Neural cell (in vitro differentiated cells): ENCODE measurements around the gene KCNJ10. TPM values are rescaled to one million over a fixed set of nuclear protein-coding genes. Genes with fewer than 3 reads are reported as not detected.

ENCODE experiments used
- H2AFZ ChIP-seq: fragments of 200-600, 300-800 bp; sonication (generic), shearing (Covaris generic); 2 replicates; pipeline ENCODE4 v1.6.0; 2014; ENCODE audit warnings: low read depth, mild to moderate bottlenecking, antibody characterized with exemption, low read length, moderate library complexity
- H3F3A ChIP-seq: fragments of 200-600 bp; shearing (Covaris generic); 2 replicates; pipeline ENCODE4 v1.6.1; 2016; ENCODE audit warnings: mild to moderate bottlenecking, moderate library complexity, mixed read lengths, antibody characterized with exemption, low read length; ENCODE audit not compliant: insufficient read depth, poor library complexity, severe bottlenecking
- H3K27ac ChIP-seq: fragments of 200-600, 300-800 bp; sonication (generic), shearing (Covaris generic); 2 replicates; pipeline ENCODE4 v1.5.1; 2014; ENCODE audit warnings: mild to moderate bottlenecking, low read length, moderate library complexity
- H3K27me3 ChIP-seq: fragments of 300-800, 200-600 bp; sonication (generic), shearing (Covaris generic); 2 replicates; pipeline ENCODE4 v1.6.0; 2014; ENCODE audit warnings: mild to moderate bottlenecking, low read depth, low read length, moderate library complexity; ENCODE audit not compliant: insufficient read depth
- H3K36me3 ChIP-seq: fragments of 300-800, 200-600 bp; sonication (generic), shearing (Covaris generic); 2 replicates; pipeline ENCODE4 v1.5.1; 2014; ENCODE audit warnings: mild to moderate bottlenecking, antibody characterized with exemption, low read length, moderate library complexity; ENCODE audit not compliant: insufficient read depth
- H3K4me2 ChIP-seq: fragments of 300-800, 200-600 bp; sonication (generic), shearing (Covaris generic); 2 replicates; pipeline ENCODE4 v1.6.0; 2014; ENCODE audit warnings: mild to moderate bottlenecking, low read length
- H3K4me3 ChIP-seq: fragments of 300-800, 200-600 bp; sonication (generic), shearing (Covaris generic); 2 replicates; pipeline ENCODE4 v1.5.1; 2014; ENCODE audit warnings: mild to moderate bottlenecking, low read length, moderate library complexity
- H3K79me2 ChIP-seq: fragments of 200-600 bp; shearing (Covaris generic); replicated peaks from 2 replicates; pipeline ENCODE4 v1.6.0; 2014; ENCODE audit warnings: mild to moderate bottlenecking, low read length, moderate library complexity; ENCODE audit not compliant: insufficient read depth
- H3K9ac ChIP-seq: fragments of 300-800, 200-600 bp; sonication (generic), shearing (Covaris generic); 2 replicates; pipeline ENCODE4 v1.6.1; 2016; ENCODE audit warnings: mild to moderate bottlenecking, low read length, mixed read lengths
- H3K9me2 ChIP-seq: fragments of 200-600 bp; shearing (Covaris generic); 2 replicates; pipeline ENCODE4 v1.6.1; 2016; ENCODE audit warnings: mild to moderate bottlenecking, low read length, mixed read lengths; ENCODE audit not compliant: insufficient read depth
- H3K9me3 ChIP-seq: fragments of 200-600, 300-800 bp; sonication (generic), shearing (Covaris generic); 2 replicates; pipeline ENCODE4 v1.6.1; 2016; ENCODE audit warnings: mild to moderate bottlenecking, mixed run types, low read length, moderate library complexity, mixed read lengths
- H4K20me1 ChIP-seq: fragments of 200-600 bp; shearing (Covaris generic); 2 replicates; pipeline ENCODE4 v1.6.1; 2016; ENCODE audit warnings: mild to moderate bottlenecking, mixed run types; ENCODE audit not compliant: insufficient read depth
- EP300 ChIP-seq: fragments of 450-650 bp; conservative IDR thresholded peaks from 2 replicates; pipeline ENCODE4 v1.6.1; 2014; ENCODE audit warnings: antibody characterized with exemption, mild to moderate bottlenecking, moderate library complexity; ENCODE audit not compliant: poor library complexity, severe bottlenecking
- EZH2 ChIP-seq: fragments of 200-600, 300-800 bp; shearing (Covaris generic), sonication (generic); IDR thresholded peaks from 2 replicates; pipeline ENCODE4 v1.6.1; 2014; ENCODE audit warnings: antibody characterized with exemption, low read length, borderline replicate concordance, mild to moderate bottlenecking; ENCODE audit not compliant: insufficient read depth, poor library complexity, severe bottlenecking
- MXI1 ChIP-seq: fragments of 450-650 bp; conservative IDR thresholded peaks from 2 replicates; pipeline ENCODE4 v1.6.1; 2014; ENCODE audit warnings: antibody characterized with exemption, mild to moderate bottlenecking; ENCODE audit not compliant: poor library complexity, severe bottlenecking
- POLR2AphosphoS5 ChIP-seq: IDR thresholded peaks from 2 replicates; pipeline ENCODE4 v1.6.1; 2012
- RAD21 ChIP-seq: fragments of 450-650 bp; conservative IDR thresholded peaks from 2 replicates; pipeline ENCODE4 v1.6.1; 2014; ENCODE audit warnings: antibody characterized with exemption, mild to moderate bottlenecking, moderate library complexity
- SMC3 ChIP-seq: fragments of 450-650 bp; conservative IDR thresholded peaks from 2 replicates; pipeline ENCODE4 v1.6.1; 2014; ENCODE audit warnings: antibody characterized with exemption, mild to moderate bottlenecking, moderate library complexity; ENCODE audit not compliant: poor library complexity
- TAF1 ChIP-seq: IDR thresholded peaks from 2 replicates; pipeline ENCODE4 v1.6.1; 2012; ENCODE audit warnings: low read depth
- polyA plus RNA-seq: library from polyadenylated mRNA; depleted of rRNA; stranded (reverse); fragments of >200 nt; gene quantifications from 2 replicates; pipeline ENCODE4 v1.2.3, GENCODE V29; 2014
- TF ChIP-seq, protein P1 (sequence below): IDR thresholded peaks from 2 replicates; pipeline ENCODE4 v1.6.1; 2012; ENCODE audit warnings: borderline replicate concordance
- TF ChIP-seq, protein P2 (sequence below): fragments of 450-650 bp; IDR thresholded peaks from 2 replicates; pipeline ENCODE4 v1.5.1; 2014; ENCODE audit warnings: antibody characterized with exemption, mild to moderate bottlenecking, moderate library complexity; ENCODE audit not compliant: poor library complexity, severe bottlenecking

Gene KCNJ10
- polyA plus RNA-seq, 1 donor from 2014 or later, result not detected

DNA sequence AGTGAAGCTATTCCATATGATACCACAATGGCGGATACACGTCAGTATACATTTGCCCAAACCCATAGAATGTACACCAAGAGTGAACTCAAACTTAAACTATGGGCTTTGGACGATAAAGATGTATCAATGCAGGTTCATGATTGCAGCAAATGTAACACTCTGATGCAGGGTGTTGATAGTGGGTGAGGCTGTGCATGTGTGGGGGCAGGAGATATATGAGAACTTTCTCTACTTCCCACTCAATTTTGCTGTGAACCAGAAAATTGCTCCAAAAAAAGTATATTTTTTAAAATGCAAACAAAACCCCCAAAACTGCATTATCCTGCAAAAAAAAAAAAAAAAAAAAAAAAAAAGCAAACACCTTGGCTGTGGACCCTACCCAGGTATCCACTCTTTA is 49.0 kb upstream of the KCNJ10 start:
- Histone ChIP-seq H3F3A (no peaks in the 10 kb centered on the region), H4K20me1 (no peaks in the 10 kb centered on the region), H3K9me2 (no peaks in the 10 kb centered on the region), H3K4me2 (no peak overlapping the region), H3K4me3 (no peak overlapping the region), H3K36me3 (no peaks in the 10 kb centered on the region), H3K9ac (no peak overlapping the region), H3K9me3 (no peaks in the 10 kb centered on the region), H3K27me3 (no peaks in the 10 kb centered on the region), H3K27ac (no peak overlapping the region), H2AFZ (no peak overlapping the region), H3K79me2 (no peaks in the 10 kb centered on the region)
- TF ChIP-seq EZH2, result no peak
- TF ChIP-seq, protein P1, sequence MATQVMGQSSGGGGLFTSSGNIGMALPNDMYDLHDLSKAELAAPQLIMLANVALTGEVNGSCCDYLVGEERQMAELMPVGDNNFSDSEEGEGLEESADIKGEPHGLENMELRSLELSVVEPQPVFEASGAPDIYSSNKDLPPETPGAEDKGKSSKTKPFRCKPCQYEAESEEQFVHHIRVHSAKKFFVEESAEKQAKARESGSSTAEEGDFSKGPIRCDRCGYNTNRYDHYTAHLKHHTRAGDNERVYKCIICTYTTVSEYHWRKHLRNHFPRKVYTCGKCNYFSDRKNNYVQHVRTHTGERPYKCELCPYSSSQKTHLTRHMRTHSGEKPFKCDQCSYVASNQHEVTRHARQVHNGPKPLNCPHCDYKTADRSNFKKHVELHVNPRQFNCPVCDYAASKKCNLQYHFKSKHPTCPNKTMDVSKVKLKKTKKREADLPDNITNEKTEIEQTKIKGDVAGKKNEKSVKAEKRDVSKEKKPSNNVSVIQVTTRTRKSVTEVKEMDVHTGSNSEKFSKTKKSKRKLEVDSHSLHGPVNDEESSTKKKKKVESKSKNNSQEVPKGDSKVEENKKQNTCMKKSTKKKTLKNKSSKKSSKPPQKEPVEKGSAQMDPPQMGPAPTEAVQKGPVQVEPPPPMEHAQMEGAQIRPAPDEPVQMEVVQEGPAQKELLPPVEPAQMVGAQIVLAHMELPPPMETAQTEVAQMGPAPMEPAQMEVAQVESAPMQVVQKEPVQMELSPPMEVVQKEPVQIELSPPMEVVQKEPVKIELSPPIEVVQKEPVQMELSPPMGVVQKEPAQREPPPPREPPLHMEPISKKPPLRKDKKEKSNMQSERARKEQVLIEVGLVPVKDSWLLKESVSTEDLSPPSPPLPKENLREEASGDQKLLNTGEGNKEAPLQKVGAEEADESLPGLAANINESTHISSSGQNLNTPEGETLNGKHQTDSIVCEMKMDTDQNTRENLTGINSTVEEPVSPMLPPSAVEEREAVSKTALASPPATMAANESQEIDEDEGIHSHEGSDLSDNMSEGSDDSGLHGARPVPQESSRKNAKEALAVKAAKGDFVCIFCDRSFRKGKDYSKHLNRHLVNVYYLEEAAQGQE, result no peak
- TF ChIP-seq, protein P2, sequence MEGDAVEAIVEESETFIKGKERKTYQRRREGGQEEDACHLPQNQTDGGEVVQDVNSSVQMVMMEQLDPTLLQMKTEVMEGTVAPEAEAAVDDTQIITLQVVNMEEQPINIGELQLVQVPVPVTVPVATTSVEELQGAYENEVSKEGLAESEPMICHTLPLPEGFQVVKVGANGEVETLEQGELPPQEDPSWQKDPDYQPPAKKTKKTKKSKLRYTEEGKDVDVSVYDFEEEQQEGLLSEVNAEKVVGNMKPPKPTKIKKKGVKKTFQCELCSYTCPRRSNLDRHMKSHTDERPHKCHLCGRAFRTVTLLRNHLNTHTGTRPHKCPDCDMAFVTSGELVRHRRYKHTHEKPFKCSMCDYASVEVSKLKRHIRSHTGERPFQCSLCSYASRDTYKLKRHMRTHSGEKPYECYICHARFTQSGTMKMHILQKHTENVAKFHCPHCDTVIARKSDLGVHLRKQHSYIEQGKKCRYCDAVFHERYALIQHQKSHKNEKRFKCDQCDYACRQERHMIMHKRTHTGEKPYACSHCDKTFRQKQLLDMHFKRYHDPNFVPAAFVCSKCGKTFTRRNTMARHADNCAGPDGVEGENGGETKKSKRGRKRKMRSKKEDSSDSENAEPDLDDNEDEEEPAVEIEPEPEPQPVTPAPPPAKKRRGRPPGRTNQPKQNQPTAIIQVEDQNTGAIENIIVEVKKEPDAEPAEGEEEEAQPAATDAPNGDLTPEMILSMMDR, result no peak
- TF ChIP-seq MXI1, result no peak
- TF ChIP-seq TAF1, result no peak
- TF ChIP-seq EP300, result no peak
- no peak for TF ChIP-seq POLR2AphosphoS5
- no peak for TF ChIP-seq SMC3
- no peak for TF ChIP-seq RAD21

DNA sequence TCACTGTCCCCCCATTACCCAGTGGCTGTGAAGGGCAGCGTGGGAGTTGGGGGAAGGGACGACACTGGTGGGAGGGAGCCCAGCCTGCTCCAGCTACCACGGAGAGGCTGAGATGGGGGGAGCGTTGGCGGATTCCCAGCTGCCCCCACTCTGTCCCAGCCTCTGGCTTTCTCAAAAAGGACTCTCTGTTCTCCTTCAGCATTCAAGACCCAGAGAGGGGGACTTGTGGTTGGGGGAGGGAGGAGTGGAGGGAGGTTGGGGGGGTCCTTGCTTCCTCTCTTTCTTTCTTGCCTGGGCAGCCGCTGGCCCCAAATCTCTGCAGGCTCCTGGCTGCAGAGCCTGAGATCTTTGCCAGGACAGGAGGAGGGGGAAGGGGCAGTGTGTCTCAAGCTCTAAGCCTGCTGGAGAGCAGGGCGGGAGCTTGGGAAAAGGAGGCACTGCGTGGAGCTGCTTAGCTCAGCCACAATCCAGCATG is 47.8 kb upstream of the KCNJ10 start:
- H4K20me1 ChIP-seq, result no peaks in the 10 kb centered on the region
- H3K79me2 ChIP-seq, result no peaks in the 10 kb centered on the region
- no peaks in the 10 kb centered on the region for H3K9me2 ChIP-seq
- no peak overlapping the region for H2AFZ ChIP-seq
- TF ChIP-seq, protein P2, result no peak
- TF ChIP-seq EP300 (no peak), POLR2AphosphoS5 (no peak), RAD21 (no peak), EZH2 (no peak), SMC3 (no peak), MXI1 (no peak), TAF1 (no peak)
- TF ChIP-seq, protein P1, result no peak
- H3K27me3 ChIP-seq, result no peaks in the 10 kb centered on the region
- no peak overlapping the region for H3K4me3 ChIP-seq
- no peaks in the 10 kb centered on the region for H3K9me3 ChIP-seq
- no peak overlapping the region for H3K4me2 ChIP-seq
- no peaks in the 10 kb centered on the region for H3F3A ChIP-seq
- H3K9ac ChIP-seq, result no peak overlapping the region
- no peak overlapping the region for H3K27ac ChIP-seq
- no peaks in the 10 kb centered on the region for H3K36me3 ChIP-seq
